Measurements from ENCODE around the gene PARD3. TPM values are rescaled to one million over a fixed set of nuclear protein-coding genes. Genes with fewer than 3 reads are reported as not detected.

PARD3 gene
- total RNA-seq, 1 experiment from 2014 or later: 51.8 TPM

DNA sequence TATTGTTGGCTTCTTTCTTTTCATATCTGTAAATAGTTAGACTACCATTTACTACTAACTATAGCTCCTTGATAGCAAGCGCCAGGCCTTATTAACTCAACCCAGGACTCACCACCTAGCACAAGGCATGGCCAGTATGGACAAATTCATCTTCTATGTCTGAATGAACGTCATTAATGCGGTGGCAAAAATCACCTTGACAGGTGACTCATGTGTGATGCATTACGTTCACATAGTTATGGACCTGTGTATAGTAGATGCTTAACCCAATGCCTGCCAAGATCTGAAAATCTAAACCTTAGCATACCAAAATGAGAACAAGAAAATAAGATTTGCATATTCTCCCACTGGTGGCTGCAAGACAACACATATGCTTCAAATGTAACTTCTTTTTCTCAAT, 300.8 kb downstream of the PARD3 start:
- ChIA-PET CTCF (no interaction called here), POLR2A (no interaction called here)
- no peaks in the 10 kb centered on the region for H3K27me3 Mint-ChIP-seq (ENCODE audit: low read depth)
- TF ChIP-seq RELA (CRISPR knock-in tag; IDR thresholded peaks at IDR 0.05; ENCODE audit: borderline replicate concordance) (no peak), PRRX2 (CRISPR knock-in tag; IDR thresholded peaks at IDR 0.05) (no peak)
- TF ChIP-seq, protein P1, sequence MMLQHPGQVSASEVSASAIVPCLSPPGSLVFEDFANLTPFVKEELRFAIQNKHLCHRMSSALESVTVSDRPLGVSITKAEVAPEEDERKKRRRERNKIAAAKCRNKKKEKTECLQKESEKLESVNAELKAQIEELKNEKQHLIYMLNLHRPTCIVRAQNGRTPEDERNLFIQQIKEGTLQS (CRISPR knock-in tag; conservative IDR thresholded peaks at IDR 0.05): no peak
- 0 out of 2 replicates have a peak, but pooled peaks cover 4% of the 10 kb centered on the region for H3K36me3 Mint-ChIP-seq
- H3K9me3 Mint-ChIP-seq: no peaks in the 10 kb centered on the region
- H3K4me3 Mint-ChIP-seq: no peak overlapping the region
- DNase-seq (ENCODE audit: low spot score) (no peak), ATAC-seq (no peak)
- H3K27ac Mint-ChIP-seq: no peak overlapping the region
- peaks cover 6% of the 10 kb centered on the region for H3K4me1 Mint-ChIP-seq

DNA sequence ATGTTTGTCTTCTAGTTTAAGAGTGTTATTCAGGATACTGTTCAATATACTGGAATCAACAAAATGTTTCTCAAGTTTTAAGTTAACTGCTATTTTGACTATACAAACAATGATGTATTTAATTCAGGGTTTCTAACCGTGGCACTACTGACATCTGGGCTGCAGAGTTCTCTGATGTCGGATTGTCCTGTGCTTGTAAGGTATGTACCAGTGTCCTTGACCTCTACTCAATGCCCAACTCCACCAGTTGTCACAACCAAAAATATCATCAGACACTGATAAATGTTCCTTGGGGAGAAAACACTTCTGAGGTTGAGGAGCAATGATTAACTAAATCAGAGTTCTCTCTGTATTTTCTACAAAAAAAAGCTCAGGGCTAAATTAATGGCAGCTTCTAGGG, 301.5 kb downstream of the PARD3 start:
- Mint-ChIP-seq H3K9me3 (no peaks in the 10 kb centered on the region), H3K36me3 (0 out of 2 replicates have a peak, but pooled peaks cover 4% of the 10 kb centered on the region), H3K4me3 (no peak overlapping the region), H3K4me1 (peaks cover 3% of the 10 kb centered on the region; the same call in 1 of the 2 replicates), H3K27me3 (ENCODE audit: low read depth) (no peaks in the 10 kb centered on the region), H3K27ac (no peak overlapping the region)
- ChIA-PET POLR2A (no interaction called here), CTCF (no interaction called here)
- DNase-seq (ENCODE audit: low spot score): no peak
- no peak for ATAC-seq
- no peak for TF ChIP-seq MXD4 (CRISPR knock-in tag; IDR thresholded peaks at IDR 0.05; ENCODE audit: borderline replicate concordance)

GRCh38 chr10:34507217-34507616, 307.9 kb downstream of the PARD3 start:
- DNase-seq (ENCODE audit: low spot score): no peak
- TF ChIP-seq CREB1 (CRISPR knock-in tag; IDR thresholded peaks at IDR 0.05) (no peak), SMAD4 (CRISPR knock-in tag; IDR thresholded peaks at IDR 0.05) (no peak)
- peaks cover 41% of the 10 kb centered on the region for H3K4me1 Mint-ChIP-seq
- no peak; the same call in 1 of the 2 replicates for ATAC-seq
- H3K27me3 Mint-ChIP-seq (ENCODE audit: low read depth): no peaks in the 10 kb centered on the region
- H3K9me3 Mint-ChIP-seq: no peaks in the 10 kb centered on the region; the same call in 1 of the 2 replicates
- no peak overlapping the region for H3K27ac Mint-ChIP-seq
- POLR2A ChIA-PET: interaction anchor here (0.6 kb wide), 1 partner anchor 293 kb away, joined by 3 read pairs; no protein-coding TSS in a partner anchor
- no peak overlapping the region for H3K4me3 Mint-ChIP-seq
- no peaks in the 10 kb centered on the region for H3K36me3 Mint-ChIP-seq
- CTCF ChIA-PET: no interaction called here

GRCh38 chr10:34506786-34507185, 308.3 kb downstream of the PARD3 start:
- Mint-ChIP-seq H3K9me3 (peaks cover 4% of the 10 kb centered on the region), H3K4me1 (peaks cover 41% of the 10 kb centered on the region), H3K4me3 (no peak overlapping the region), H3K27me3 (ENCODE audit: low read depth) (no peaks in the 10 kb centered on the region), H3K36me3 (no peaks in the 10 kb centered on the region; the same call in 1 of the 2 replicates), H3K27ac (no peak overlapping the region)
- no peak for DNase-seq (ENCODE audit: low spot score)
- ATAC-seq: no peak
- POLR2A ChIA-PET: interaction anchor here (0.6 kb wide), 1 partner anchor 293 kb away, joined by 3 read pairs; no protein-coding TSS in a partner anchor
- CTCF ChIA-PET: no interaction called here
- TF ChIP-seq MAX (CRISPR knock-in tag; IDR thresholded peaks at IDR 0.05) (no peak), ESRRA (CRISPR knock-in tag; IDR thresholded peaks at IDR 0.05; ENCODE audit: borderline replicate concordance) (no peak), MLX (CRISPR knock-in tag; IDR thresholded peaks at IDR 0.05) (no peak), CREM (CRISPR knock-in tag; IDR thresholded peaks at IDR 0.05) (no peak), ZNF263 (CRISPR knock-in tag; IDR thresholded peaks at IDR 0.05; ENCODE audit: low read depth) (no peak), ZNF512 (CRISPR knock-in tag; IDR thresholded peaks at IDR 0.05; ENCODE audit: borderline replicate concordance) (no peak), ZNF532 (CRISPR knock-in tag; IDR thresholded peaks at IDR 0.05; ENCODE audit: borderline replicate concordance) (no peak), ZBTB21 (CRISPR knock-in tag; IDR thresholded peaks at IDR 0.05; ENCODE audit: borderline replicate concordance) (no peak), NR2C2 (CRISPR knock-in tag; IDR thresholded peaks at IDR 0.05) (no peak)
- TF ChIP-seq, protein P2, sequence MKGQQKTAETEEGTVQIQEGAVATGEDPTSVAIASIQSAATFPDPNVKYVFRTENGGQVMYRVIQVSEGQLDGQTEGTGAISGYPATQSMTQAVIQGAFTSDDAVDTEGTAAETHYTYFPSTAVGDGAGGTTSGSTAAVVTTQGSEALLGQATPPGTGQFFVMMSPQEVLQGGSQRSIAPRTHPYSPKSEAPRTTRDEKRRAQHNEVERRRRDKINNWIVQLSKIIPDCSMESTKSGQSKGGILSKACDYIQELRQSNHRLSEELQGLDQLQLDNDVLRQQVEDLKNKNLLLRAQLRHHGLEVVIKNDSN (CRISPR knock-in tag; IDR thresholded peaks at IDR 0.05): no peak
- TF ChIP-seq, protein P3, sequence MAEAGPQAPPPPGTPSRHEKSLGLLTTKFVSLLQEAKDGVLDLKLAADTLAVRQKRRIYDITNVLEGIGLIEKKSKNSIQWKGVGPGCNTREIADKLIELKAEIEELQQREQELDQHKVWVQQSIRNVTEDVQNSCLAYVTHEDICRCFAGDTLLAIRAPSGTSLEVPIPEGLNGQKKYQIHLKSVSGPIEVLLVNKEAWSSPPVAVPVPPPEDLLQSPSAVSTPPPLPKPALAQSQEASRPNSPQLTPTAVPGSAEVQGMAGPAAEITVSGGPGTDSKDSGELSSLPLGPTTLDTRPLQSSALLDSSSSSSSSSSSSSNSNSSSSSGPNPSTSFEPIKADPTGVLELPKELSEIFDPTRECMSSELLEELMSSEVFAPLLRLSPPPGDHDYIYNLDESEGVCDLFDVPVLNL (CRISPR knock-in tag; IDR thresholded peaks at IDR 0.05; ENCODE audit: borderline replicate concordance, low read depth): no peak
